NCI-H1694 treated with DMSO at 0.1 percent for 48 hours (cell line): Measurements from ENCODE around the gene TBX6.
A peak's percentile ranks its signal among the peaks of the same experiment; 100 is the strongest.
"Not testable (repeated sequence)": the region's sequence is repeated elsewhere in the genome, so short reads cannot be mapped to it uniquely, and the experiment has no call there.

Experiments
- DNase-seq: peaks from one replicate; lab custom pipeline; 2025; lab: John Stamatoyannopoulos, UW

TBX6 gene, protein sequence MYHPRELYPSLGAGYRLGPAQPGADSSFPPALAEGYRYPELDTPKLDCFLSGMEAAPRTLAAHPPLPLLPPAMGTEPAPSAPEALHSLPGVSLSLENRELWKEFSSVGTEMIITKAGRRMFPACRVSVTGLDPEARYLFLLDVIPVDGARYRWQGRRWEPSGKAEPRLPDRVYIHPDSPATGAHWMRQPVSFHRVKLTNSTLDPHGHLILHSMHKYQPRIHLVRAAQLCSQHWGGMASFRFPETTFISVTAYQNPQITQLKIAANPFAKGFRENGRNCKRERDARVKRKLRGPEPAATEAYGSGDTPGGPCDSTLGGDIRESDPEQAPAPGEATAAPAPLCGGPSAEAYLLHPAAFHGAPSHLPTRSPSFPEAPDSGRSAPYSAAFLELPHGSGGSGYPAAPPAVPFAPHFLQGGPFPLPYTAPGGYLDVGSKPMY

GRCh38 chr16:30091474-30092372 lies at the start of gene TBX6:
Gene TBX6, minus strand, starts transcription at chr16:30091924. Its CDS starts 731 bp downstream, at chr16:30091193.
- peak; percentile 77 for DNase-seq

DNA sequence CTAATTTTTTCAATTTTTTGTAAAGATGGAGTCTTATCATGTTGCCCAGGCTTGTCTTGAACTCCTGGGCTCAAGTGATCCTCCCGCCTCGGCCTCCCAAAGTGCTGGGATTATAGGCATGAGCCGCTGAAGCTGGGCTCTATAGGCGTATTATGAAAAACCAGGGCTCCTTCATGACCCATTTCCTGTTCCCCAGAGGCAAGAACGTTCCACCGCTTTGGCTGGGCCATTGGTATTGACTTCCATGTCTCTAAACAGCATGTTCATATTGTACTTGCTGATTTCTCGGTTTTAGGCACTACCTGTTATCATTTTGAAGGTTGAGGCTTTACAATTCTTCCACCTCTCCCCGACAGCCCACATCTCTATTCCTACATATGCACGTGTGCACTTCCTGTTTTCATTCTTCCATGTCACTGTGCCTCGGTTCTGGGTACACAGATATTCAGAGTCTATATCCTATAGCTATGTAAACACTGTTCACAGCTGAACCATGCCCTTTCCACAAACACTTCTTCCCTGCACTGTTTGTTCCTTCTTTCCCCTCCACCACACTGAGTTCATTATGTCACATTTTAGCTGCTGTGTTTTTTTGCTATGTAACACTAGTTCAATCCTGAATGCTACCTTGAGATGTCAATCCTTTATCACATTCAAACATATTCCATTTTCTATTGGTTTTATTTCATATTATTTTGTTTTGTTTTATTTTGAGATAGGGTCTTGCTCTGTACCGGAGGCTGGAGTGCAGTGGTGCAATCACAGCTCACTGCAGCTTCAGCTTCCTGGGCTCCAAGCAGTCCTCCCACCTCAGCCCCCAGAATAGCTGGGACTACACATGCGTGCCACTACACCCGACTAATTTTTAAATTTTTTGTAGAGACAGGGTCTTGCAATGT lies 48.1 kb upstream of the TBX6 start:
- DNase-seq = no peak

DNA sequence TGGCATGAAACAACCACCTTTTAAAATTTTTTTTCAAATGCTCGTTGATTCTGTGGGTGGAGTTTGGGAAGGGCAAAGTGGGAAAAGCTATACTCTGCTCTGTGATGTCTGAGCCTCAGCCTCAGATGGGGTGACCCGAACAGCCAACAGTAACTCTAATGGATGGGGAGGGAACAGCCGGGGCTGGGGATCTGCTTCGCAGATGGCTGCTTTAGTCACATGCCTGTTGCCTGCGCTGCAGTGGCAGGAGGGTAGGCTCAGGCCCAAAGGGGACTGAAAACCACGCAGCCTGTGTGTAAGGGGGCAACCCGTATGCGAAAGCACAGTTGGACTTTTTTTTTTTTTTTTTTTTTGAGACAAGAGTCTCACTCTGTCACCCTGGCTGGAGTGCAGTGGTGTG lies 46.2 kb upstream of the TBX6 start:
- no peak for DNase-seq

- no peak for DNase-seq
Observed at GRCh38 chr16:30136971-30137605, 45.4 kb upstream of the TBX6 start.

GRCh38 chr16:30132591-30132990 lies 40.9 kb upstream of the TBX6 start:
- no peak for DNase-seq

GRCh38 chr16:30131869-30132475 lies 40.2 kb upstream of the TBX6 start:
- DNase-seq = peak; percentile 72

DNA sequence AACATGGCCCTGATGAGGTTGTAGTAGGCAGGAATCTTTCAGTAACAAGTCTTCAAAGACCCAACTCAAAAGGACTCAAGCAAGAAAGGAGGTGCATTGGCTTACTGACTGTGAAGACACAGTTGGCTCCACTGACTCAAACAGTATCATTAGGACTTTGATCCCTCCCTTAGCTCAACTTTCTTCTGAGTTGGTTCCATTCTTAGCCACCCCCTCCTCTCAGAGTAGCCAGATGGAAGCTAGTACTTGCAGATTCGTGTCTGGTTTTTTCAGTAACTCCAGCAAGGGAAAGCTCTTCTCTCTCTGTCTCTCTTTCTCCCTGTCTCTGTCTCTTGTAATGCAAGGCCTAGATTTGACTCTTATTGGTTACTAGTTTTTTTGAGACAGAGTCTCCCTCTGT lies 36.3 kb upstream of the TBX6 start:
- no peak for DNase-seq

DNA sequence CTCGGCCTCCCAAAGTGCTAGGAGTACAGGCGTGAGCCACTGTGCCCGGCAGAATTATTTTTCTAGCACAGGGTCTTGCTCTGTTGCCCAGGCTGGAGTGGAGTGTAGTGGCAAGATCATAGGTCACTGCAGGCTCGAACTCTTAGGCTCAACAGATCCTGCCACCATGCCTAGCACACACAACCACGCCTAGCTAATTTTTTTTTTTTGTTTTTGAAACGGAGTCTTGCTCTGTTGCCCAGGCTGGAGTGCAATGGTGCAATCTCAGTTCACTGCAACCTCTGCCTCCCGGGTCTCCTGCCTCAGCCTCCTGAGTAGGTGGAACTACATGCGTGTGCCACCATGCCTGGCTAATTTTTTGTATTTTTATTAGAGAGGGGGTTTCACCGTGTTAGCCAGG lies 34.0 kb upstream of the TBX6 start:
- not testable (repeated sequence) for DNase-seq

GRCh38 chr16:30124985-30125379 lies 33.3 kb upstream of the TBX6 start:
- DNase-seq = no peak

- no peak for DNase-seq
Observed at GRCh38 chr16:30122604-30123160, 31.0 kb upstream of the TBX6 start.

DNA sequence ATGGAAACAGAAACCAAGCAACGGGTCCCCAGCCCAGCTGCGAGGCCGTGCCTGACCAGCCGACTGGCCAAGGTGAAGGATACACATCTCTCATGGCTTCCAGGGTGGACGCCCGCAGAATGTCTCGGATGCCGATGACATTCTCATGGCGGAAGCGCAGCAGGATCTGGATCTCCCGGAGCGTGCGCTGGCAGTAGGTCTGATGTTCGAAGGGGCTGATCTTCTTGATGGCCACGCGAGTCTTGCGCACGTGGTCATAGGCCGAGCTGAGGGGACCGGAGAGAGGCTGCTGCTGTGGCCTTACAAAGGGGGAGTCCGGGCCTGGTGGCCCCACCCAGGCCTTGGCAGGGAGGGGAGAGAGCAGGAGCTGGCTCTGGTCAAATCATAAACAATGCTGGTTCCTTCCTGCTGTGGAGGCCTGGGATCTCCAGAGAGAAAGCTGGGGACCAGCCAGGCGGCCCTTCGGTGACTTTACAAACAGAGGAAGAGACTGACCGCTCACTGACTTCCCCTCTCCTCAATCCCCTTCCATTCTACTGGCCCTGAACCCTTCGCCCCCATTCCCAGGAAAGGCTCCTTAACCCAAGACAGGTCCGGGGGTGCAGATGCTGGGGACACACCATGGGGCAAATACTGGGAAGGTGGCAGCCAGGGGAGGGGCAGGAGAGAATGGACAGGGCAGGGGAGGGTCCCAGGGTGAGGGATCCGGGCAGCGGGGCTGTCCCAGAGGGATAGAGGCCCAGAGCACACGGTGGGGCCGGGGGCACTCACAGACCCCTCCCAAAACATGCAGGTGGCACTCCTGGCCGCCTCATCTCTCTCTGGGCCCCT lies 30.2 kb upstream of the TBX6 start:
- DNase-seq = no peak

DNA sequence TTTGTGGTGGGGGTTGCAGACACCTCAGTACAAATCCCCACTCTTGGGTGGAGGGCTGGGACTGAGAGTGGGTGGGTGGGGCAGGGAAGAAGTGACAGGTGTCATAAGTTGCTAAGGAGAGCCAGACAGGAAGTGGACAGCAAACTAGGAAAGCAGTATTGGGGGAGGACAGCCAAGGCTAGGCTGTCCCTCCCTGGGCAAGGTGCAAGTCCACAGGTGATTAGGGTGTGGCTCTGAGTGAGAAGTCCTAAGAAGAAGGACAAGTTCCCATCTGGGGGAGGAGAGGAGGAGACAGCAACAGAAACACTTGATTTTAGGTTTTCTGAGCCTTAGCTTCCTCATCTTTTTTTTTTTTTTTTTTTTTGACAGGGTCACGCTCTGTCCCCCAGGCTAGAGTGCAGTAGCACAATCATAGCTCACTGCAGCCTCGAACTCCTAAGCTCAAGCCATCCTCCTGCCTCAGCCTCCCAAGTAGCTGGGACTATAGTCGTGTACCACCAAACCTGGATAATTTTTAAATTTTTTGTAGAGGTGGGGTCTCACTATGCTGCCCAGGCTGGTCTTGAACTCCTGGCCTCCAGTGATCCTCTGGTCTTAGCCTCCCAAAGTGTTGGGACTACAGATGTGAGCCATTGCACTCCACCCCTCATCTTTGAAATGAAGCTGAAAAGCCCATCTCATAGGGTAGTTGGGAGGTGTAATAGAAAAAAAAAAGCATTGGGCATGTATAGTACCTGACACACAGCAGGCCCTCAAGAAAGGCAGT lies 28.8 kb upstream of the TBX6 start:
- DNase-seq = no peak

GRCh38 chr16:30119428-30119827 lies 27.7 kb upstream of the TBX6 start:
- no peak for DNase-seq

- DNase-seq = no peak
Observed at GRCh38 chr16:30117768-30118167, 26.0 kb upstream of the TBX6 start.

DNA sequence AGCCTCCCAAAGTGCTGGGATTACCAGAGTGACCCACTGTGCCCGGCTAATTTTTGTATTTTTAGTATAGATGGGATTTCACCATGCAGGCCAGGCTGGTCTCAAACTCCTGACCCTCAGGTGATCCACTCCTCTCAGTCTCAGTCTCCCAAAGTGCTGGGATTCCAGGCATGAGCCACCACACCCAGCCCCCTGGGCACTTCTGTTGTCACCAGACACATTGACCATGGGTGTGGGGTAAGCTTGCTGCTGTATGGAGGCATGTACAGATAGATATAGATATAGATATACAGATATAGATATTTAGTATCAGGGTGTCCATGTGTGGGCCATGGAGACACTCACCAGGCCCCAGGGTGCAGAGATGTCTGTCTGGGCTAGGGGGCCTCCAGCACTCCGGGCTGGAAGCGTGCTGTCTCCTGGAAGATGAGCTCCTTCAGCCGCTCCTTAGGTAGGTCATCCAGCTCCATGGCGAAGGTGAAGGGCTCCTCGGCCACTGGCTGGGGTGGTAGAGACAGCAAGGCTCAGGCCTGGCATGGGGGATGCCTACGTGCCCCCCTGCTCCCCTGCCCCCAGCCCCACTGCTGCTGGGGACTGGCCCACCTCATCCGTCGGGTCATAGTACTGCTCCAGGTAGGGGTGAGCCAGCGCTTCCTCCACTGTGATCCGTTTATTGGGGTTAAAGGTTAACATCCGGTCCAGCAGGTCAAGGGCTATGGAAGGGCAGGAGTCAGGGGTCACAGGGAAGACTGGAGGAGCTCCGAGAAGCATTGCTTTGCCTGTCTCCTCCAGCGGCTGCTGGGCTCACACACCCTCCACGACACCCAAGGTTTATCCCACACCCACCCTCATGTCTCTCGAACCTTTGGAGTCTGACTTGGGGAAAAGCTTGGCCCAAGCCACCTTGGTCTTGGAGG lies 24.8 kb upstream of the TBX6 start:
- no peak for DNase-seq

DNA sequence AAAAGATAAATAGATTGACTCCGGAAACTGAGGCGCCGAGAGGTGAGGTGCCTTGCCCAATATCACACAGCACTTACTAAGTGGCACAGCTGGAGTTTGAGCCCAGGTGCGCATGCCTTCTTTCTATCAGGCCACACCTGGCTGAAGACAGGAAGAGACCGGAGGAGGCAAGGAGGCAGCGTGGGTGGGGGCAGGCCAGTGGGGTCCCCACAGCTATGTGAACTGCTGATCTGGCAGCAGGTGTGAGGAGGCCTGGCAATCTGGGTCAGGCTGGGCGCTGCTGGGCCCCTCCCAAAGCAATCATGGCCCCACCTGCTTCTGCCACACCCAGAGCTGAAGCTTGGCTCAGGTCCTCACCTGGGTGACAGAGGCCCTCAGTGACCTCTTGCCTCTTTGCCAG lies 23.5 kb upstream of the TBX6 start:
- no peak for DNase-seq

- not testable (repeated sequence) for DNase-seq
Observed at GRCh38 chr16:30114833-30115232, 23.1 kb upstream of the TBX6 start.

GRCh38 chr16:30114411-30114810 lies 22.7 kb upstream of the TBX6 start:
- DNase-seq = no peak
